CD4-positive, alpha-beta T cell treated with Interleukin-21 for 1 hour (primary cell): Measurements from ENCODE around the gene CABLES2.

Experiments
- DNase-seq: peaks from one replicate; pipeline ENCODE4 v3.0.0-alpha.2; 2020

The CABLES2 gene

DNA sequence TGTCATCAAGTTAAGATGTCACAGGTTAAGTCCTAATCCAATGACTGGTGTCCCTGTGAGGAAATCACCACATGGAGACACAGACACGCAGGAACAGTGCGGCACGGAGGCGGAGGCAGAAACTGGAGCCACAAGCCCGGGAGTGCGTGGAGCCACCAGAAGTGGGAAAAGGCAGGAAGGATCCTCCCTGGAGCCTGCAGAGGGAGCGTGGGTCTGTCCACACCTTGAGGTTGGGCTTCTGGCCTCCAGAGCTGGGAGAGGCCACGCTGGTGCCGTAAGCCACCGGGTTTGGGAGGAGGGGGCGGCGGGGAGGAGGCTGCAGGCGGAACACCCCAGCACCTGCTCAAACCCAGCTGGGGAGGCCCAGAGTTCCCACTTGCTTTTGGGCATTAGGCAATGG lies 3.8 kb downstream of the CABLES2 start:
- no peak for DNase-seq

DNA sequence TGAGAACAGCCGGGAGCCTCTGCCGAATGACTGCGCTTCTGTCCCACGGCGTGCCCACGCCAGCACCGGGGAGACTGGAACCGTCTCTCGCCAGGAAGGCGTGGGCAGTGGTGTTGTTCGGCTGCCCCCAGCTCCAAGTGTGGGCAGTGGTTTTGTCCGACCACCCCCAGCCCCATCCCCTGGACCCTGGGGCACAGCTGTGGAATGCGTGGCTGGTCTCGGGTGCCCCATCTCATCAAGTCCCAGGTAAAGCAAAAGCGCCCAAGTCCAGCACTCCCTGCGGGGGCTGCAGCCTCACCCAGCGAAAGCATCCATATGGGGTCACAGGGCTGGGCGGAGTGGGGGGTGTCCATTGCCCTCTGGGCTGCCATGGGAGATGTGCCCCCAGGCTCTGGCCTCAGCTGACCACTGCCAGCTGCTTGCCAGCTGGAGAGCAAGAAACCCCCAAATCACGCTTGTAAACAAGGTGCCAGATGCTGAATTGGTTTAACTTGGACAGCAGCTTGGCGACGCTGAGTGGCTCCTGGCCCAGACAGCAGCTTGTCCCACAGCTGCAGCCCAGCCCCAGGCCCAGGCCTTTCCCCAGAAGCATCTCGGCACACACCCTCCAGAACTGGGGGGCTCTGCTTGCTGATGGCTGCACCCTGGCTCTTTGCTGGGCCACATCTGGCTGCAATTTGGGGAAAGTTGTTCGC lies 4.5 kb downstream of the CABLES2 start:
- no peak for DNase-seq

DNA sequence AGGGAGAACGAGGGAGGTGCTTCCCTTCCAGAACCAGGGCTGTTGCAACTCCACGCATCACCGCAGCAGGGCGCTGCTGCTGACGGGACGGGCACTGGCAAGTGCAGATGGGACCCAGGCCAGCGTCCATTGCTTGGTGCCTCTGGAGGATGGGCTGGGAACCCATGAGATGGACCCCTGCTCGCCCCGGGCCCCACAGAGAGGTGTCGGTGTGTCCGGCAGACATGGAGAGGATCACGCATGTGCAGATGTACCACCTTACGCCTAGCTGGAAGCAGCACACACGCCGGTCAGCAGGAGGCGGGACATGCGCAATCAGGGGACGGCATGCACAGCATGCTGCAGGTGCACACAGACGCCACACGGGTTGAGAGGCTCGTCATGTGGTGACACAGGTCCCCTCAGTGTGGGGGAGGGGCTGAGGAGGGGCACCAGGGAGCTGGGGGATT lies 5.7 kb downstream of the CABLES2 start:
- no peak for DNase-seq

DNA sequence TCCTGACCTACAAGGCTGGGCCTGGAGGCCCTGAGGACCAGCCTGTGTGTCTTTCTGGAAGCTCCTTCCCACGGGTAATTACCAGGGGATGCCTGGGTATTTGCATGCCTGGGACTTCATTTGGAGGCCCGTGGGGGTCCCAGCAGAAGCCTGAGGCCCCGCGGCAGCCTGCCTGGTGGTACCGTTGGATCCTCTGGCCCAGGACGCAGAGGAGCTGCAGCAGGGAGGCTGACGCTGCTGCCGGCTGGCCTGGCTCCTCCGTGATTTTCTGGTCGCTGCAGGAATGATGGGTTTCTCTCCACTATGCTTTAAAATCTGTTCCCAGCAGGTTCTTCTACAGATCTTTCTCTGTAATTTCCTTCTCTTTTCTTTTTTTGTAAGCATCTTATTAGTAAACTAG lies 6.5 kb downstream of the CABLES2 start:
- no peak for DNase-seq

DNA sequence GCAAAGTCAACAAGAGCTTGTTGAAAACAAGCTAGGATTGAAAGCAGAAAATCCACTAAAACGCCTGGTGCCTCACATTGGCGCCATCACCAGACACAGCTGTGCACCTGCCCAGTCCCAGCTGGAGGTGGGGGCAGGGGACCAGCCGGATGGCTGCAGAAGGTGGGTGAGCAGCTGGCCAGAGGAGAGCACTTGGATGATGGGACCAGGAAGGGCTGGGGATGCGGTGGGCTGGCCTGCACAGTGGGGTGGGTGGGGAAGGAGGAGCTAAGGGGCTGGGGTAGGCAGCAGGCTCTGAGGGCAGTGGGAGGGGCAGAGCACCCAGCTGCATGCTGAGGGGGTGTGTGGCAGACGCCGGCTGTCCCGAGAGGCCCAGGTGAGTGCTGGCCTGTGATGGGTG lies 7.1 kb downstream of the CABLES2 start:
- DNase-seq, result no peak

DNA sequence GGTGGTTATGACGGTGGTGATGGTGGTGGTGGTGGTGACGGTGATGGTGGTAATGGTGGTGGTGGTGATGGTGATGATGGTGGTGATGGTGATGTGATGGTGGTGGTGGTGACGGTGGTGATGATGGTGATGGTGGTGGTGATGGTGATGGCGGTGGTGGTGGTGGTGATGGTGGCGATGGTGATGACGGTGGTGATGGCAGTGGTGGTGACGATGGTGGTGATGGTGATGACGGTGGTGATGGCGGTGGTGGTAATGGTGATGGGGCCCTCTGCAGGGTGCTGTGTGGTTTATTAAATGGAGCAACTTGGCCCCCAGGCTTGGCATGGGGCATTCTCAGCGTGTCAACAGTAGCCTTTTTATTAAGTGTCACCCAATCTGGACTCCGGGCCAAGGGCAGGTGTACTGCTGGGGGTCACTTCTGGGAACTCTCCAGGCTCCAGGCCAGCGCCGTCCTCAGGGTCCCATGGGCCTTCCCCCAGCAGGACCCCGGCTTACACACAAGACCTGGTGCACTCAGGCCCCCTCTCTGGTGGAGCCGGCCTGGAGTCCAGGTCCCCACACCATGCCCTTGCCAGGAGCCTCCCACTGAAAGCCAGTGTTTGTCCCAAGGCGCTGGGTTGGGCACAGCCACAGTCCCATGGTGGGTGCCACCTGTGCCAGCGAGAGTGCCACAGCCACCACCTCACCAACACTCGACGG lies 8.8 kb downstream of the CABLES2 start:
- DNase-seq, result no peak

DNA sequence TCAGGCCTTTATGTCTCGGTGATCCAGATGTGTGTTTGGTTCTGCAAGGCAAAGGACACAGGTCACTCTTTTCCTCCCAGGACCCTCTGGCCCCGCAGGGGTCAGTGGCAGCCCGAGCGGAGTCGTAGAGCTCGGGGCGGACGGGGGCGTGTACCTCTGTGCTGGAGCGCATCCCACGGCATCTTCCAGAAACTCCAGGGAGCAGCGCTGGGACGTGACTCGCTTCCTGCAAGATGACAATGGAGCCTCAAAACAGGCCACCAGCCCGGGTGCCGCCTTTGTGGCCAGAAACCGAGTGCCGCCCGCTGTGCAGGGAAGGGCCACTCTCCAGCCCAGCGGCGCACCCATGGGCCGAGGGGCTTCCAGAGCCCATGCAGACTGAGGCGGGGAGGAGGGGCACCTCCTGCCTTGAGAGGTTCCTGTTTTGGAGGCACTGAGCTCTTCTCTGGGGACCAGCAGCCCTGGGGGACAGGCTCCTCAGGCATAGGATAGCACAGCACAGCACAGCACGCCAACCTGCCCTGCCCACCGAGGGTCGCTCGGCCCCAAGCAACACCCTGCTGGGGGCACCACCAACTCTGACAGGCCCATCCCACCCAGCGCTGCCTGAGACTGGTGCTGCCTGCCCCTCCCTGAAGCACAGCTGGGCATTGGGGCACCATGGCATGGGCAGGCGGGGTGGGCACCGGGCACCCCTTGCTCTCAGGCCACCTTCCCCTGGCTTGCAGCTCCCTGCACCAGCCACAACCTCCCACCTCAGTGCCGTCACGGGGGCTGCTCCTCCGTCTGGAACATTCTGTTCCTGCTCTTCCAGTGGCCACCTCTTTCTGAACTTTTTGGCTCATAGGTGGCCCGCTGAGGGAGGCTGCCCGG lies 10.5 kb downstream of the CABLES2 start:
- DNase-seq, result no peak

DNA sequence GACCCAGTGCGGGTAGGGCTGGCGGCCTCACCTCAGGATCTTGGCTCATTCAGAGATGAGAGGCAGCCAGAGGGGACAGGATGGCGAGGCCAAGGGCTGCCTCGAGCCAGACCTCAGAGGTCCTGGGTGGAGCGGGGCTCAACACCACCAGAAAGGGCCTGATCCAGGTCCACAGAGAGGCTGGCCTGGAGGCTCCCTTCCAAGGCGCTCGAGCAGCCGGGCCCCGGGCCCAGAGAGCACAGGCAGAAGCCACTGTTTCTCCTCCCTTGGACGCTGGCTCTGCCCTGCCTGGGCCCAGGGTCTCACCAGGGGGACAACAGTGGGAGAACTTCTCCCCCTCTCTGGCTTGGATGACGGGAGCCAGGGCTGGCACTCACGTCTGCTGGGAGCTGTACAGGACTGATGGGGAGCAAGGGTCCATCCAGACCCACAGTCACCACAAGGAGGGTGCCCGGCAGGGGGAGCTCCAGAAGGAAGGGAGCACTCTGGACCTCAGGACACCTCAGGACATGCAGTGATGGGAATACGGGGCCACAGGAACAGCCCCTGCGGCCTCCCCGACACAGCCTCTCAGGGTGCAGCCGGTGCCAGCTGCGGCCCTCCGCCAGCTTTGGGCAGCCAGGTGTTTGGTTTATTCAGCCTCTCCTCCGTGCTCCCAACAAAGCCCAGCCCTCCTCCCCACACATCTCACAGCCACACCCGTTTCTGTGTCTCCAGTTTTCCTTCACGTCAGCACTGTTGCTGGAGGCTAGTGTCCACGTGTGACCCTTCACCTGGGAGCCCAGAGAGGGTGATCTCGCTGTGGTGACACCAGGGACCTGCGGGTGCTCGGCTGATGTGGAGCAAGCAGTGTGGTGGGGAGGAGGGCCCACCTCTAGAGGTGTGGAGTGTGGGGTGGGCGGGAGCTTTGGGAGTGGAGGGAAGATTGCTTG lies 11.5 kb downstream of the CABLES2 start:
- DNase-seq, result no peak

DNA sequence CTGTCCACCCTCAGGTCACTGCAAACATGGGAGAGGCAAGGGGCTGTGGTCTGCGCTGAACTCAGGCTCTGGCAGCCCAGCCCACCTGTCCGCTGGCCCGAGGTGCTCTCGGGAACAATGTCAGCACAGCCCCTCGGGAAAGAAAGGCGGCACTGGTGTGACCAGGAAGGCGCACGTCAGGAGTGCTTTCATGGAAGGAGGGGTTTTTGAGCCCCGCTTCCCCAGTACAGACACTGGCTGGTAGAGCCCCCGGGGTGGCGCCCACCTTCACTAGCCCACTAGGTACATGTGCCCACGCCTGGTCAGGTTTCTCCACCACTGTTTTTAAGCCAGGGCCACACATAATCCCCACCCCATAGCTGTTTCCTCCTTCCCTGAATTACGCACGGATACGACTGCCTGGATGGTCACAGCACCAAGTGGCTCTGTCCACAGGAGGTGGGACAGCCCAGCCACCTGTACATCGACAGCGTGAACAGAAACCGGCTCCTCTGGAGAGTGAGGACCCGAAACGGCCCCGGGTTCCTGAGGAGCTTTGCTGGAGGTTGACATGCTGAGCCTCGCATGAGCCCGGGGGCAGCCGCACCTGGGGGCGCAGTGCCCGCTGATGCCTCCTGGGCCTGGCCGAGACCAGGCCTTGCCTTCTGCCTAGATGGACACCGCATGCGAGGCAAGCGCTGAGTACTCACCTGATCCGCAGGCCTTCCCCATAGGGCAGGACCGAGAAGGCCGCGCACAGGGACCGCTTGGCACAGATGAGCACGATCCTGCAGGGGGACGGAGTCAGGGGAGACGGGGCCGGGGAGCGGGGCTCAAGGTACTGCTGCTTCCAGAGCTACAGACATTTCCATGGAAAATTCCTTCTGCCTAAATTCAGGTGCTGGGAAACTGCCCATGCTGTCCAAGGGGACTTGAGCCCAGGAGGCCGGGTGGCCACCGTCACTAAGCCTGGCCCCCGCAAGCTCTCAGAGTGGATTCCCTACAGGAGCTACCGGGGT lies 12.5 kb downstream of the CABLES2 start:
- no peak for DNase-seq

DNA sequence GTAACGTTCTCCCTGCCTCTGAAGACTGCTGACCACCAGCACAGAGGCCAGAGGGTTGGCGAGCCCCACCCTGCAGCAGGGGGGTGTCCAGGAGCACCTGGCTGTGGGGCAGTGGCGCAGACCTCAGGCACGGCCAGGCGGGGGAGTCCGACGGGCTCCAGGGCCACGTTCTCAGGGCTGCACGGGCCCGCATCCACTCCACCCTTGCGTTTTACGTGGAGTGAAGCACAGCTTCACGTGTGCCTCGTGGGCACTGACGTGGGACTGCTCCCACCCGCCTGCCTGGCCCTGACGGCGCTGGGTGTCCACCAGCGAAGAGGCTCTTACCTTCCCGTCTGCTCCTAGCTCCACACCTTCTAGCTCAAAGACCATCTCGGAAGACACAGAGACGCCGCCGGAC lies 13.3 kb downstream of the CABLES2 start:
- DNase-seq, result no peak

DNA sequence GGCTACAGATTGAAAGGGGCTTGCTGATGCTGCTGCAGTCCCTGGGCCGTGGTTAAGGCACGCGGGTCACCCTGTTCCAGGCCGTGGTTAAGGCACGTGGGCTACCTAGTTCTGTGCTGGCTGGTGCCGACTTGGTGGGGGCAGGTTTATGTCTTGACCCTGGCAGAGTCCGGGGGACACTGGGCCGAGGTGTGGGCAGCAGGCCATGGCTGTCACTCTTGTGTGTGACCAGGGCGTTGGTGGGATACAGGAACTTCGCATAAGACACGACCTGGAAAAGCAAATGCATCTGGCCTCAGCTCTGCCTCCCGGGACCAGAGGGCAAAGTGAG lies 13.8 kb downstream of the CABLES2 start:
- no peak for DNase-seq

DNA sequence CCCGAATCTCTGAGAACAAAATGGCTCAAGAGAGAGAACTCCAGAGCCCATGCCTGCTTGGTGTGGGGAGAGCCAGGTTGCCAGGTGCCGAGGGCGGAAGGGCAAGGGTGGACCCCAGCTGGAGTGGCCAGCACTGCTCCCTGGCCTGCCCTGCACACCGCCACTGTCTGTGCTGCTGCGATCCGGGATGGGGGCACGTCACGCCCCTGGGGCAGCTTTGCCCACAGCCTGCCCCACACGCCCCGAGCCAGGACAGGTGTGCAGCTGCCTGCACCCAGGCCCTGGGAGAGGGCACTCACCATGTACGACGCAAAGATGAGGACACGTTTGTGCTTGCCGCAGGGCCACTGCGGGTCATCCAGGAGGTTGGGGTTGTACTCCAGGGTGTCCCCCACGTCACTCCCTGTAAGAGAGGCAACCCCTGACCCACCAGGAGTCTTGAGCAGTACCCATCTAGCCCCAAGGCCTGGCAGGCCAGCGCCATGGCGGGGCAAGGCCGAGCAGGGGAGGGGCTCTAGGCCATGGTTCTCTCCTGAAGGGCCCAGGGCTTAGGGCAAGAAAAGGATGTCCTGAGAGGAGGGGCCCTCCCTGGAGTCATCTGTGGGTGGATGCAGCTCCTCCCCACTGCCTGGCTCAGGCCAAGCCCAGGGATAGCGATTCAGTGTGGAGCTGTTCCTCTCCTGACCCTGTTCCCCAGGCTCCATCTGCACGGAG lies 14.3 kb downstream of the CABLES2 start:
- DNase-seq, result no peak

DNA sequence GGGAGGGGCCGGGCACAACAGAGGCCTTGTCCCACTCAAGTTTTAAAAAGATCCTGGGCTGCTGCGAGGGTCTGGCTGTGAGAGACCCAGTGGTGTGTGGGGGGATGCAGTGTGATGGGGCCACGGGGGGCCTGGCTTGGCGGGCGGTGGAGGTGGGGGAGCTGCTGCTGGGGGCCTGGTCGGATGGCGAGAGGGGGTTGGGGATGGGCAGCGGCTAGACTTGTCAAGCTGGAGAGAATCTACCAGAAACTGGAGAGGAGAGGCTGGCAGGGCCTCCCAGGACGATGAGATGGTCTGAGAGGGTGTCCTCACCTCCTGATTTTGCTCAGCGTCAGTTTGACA lies 15.0 kb downstream of the CABLES2 start:
- DNase-seq, result no peak

DNA sequence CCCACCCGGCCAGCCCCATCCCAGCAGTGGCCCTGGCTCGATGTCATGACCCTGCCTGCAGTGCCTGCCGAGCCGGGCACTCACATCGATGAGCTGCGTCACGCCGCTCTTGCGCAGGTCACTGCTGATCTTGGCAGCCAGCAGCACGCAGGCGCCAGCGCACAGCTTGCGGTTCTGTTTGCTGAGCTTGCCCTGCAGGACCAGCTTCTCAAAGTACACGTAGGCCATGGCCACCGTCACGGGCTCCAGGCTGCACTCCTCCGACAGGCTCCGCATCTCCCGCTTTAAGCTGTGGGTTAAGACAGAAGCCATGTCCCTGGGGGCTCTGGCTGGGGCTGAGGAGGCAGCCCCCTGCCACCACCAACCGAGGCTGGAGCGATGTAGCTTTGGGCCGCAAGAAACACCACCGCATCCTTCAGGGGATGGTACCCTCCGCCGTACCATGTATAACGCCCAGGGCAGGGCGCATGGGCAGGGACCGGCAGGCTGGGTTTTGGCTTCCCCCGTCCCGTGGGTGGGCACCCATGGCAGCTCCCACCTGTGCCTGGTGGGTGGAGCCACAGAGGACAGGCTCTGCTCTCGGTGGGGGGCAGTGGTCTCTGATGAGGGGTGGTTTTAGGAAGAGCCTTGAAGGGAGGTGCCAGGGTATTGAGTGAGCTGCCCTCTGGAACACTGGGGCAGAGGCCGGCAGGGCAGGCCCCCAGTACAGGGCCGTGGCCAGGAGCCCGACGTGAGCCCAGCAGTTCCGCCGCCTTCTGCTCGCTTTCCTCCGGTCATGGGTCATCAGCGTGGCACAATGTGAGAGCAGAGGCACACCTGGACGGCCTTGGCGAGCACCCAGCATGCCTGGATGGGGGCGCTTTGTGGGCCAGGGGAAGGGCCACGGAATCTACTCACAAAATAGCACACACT lies 15.7 kb downstream of the CABLES2 start:
- DNase-seq, result no peak

DNA sequence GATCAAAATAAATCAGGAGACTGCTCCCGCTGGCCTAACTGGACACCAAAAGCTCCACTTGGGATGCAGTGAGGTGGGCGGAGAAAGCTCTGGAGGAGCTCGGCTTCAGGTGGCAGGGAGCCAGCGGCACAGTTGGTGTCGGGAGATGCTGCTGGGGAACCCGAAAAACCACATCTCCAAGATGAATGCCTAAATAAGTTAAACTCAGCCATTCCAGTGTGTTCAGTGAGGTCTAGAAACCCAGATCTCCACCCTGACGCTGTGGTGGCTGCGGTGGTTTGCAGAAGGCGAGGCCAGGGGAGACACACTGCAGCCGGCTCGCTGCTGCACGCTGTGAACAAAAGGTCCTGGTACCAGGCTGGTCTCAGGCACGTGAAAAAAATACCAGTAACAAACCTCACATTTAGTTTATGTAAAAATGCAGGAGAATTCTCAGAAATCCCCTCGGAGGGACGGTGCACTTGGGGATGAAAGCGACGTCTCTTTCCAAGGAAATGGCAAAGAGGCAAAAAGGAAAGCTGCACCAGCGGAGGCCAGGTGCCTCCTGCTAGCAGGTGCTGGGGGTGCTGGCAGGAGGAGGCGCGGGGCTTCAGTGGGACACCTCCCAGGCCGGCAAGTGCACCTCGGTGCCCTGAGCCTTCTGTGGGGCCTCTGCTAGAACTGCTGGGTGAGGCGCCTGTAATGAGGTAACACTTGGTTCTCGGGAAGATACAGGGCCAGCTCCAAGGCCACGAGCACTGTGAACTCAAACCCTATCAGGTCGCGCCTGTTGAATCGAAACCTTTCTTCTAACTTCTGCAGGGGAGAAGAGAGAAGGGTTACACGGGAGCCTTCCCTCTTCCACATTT lies 16.5 kb downstream of the CABLES2 start:
- DNase-seq, result no peak

DNA sequence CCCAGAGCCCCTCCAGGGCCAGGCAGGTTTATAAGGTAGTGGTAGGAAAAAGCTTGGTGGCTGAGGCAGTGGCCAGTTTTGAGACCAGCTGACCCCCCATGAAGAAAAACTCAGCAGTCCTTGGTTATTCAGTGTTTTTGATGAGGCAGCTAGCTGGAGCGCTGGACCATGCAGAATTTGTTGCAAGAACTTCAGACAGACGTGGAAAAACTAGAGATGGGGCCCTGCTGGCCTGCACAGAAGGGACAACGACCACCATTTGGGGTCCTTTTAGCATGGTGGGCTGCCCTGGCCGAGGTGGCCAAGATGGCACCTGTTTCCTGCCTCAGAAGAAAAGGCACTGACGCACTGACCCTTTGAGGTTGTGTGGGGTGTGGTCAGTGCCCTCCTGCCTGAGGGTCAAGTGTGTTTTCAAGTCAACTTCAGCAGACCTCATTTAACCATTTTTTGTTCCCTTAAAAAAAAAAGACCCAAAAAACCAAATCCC lies 17.4 kb downstream of the CABLES2 start:
- no peak for DNase-seq

DNA sequence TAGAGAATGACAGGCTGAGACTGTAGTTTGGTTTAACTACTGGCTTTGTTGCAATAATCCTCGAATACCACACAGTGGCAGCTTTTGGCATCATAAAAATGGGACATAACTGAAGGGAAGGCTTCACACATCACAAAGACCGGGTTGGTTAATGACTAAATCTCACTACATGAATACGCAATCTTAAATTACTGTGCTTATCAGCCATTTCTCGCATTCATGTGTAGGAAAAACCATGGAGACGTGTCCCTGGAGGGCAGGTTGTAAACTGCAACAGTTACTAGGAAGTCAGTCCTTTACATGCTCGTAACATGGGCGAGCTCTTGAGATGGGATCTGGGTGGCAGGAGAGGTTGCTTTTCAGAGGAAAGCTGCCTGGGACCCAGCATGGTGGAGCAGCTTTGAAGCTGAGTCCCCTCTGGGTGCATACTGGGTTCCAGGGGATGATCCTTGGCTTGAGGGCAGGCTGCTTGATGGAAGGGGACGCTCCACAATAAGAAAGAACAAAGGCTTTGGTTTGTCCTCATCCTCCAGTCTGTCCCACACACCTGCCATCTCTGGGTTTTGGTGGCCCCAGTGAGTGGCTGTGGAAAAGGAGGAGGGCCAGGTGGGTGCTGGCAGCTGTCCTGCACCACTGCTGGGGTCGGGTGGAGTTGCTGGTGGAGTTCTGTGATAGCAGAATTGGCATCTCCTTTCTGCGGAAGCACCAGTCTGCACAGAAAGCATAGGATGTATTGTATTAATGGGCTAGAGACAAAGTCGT lies 18.1 kb downstream of the CABLES2 start:
- no peak for DNase-seq
